Measurements from ENCODE around the gene FNDC1.
A peak's percentile ranks its signal among the peaks of the same experiment; 100 is the strongest.
"Not testable (repeated sequence)": the region's sequence is repeated elsewhere in the genome, so short reads cannot be mapped to it uniquely, and the experiment has no call there.

The FNDC1 gene

DNA sequence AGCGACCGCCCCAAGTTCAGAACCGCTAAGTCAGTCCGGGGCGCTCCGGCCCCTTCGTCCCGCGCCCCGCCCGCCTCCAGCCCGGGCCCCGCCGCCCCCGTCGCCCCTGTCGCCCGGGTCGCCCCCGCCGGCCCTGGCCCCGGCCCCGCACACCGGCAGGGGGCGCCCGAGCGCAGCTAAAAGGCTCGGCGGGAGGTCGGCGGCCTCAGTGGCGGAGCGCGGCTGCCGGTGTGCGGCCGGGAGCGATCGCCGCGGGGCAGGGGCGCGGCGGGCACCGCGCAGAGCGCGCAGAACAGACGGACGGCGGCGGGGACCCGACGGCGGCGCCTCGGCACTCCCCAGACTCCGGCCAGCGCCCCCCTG is at the start of gene FNDC1:
Gene FNDC1 (plus strand): TSS at position 208 of the 363 bp plus-strand sequence. CDS start 197 bp downstream, outside the sequence.
- DNase-seq (ENCODE audit: low spot score): no peak

GRCh38 chr6:159119791-159120190 is 49.4 kb upstream of the FNDC1 start:
- no peak for DNase-seq (ENCODE audit: low spot score)

DNA sequence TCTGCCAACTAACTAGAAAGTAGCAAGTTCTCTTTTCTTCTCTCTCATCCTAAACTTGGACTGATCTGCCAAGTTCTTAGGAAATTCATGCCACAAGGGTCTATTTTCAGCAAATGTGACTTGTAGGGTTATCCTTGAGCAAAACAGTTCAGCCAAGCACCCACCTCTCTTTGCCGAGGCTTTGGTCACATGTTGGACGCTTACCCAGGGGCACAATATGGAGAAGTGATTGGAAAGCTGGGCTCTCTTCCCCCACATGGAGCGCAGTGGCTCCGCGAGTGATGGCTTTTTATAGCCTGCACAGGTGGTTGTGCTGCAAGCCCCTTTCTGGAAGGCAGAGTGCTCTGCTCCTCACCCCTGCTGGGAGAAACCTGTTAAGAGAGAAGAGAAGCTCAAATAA is 47.7 kb upstream of the FNDC1 start:
- no peak for DNase-seq (ENCODE audit: low spot score)

- DNase-seq (ENCODE audit: low spot score): no peak
Observed at GRCh38 chr6:159122453-159122852, 46.7 kb upstream of the FNDC1 start.

- not testable (repeated sequence) for DNase-seq (ENCODE audit: low spot score)
Observed at GRCh38 chr6:159123831-159124230, 45.4 kb upstream of the FNDC1 start.

DNA sequence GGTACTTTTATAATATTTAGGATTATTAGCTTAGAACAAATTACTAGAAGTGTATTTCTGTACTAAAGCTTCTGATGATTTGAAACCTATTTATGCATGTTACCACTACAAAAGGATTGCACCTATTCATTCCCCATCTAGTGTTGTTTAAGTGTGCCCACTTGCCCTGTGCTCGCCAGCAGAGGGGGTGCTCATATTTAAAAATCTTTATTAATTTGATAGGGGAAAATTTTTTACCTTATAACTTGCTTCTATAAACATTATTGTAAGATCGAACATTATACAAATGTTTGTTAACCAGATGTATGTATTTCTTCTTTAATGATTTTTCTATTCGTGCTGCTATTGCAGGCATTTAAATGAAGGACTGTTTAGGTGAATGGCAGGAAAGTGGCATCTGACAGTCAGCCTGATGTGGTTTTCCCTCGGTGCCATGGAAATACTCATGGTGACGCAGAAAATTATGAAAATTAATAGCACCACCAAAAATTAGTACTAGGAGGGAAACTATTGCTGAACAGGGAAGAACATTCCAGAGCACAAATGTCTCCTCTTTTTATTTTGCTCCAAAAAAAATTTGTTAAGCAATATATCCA is 44.1 kb upstream of the FNDC1 start:
- DNase-seq (ENCODE audit: low spot score): no peak

DNA sequence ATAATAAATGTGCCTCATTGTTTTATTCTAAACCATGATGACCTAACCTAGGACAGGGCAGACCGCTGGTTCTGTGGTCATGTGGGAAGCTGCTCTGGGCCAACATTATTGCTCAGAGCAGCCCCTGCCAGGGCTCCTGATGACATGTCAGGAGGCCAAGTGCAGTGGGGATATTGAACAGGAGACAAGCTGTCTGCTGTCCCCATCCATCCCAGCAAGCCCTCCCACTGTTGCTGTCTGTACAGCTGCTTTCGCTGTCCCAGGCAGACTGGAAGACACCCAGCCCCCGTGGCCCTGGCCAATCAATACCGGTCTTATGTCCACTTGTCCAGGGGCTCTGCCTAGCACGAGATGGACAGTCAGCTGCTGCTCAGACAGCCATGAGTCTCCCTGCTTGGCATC is 43.2 kb upstream of the FNDC1 start:
- peak; percentile 12 for DNase-seq (ENCODE audit: low spot score)

- no peak for DNase-seq (ENCODE audit: low spot score)
Observed at GRCh38 chr6:159126590-159126989, 42.6 kb upstream of the FNDC1 start.

DNA sequence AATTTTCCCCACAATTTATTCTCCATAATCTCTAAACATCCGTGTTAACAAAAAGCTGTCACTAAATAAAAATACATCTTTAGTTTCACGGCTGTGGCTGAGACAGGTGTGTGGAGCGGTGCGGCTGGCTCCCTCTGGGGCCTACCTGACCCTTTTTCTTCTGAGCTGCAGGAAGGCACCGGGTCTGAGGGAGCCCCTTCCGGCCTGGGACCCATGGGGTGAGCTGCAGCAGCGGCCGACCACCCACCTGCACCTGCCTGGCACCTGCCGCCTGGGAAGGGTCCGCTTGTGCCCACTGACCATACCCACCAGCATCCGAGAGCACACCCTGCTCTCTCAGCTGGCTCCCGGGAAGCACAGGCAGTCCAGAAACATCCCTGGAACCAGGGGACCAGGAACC is 41.5 kb upstream of the FNDC1 start:
- no peak for DNase-seq (ENCODE audit: low spot score)

GRCh38 chr6:159128978-159129377 is 40.2 kb upstream of the FNDC1 start:
- no peak for DNase-seq (ENCODE audit: low spot score)

GRCh38 chr6:159130846-159131245 is 38.4 kb upstream of the FNDC1 start:
- no peak for DNase-seq (ENCODE audit: low spot score)

DNA sequence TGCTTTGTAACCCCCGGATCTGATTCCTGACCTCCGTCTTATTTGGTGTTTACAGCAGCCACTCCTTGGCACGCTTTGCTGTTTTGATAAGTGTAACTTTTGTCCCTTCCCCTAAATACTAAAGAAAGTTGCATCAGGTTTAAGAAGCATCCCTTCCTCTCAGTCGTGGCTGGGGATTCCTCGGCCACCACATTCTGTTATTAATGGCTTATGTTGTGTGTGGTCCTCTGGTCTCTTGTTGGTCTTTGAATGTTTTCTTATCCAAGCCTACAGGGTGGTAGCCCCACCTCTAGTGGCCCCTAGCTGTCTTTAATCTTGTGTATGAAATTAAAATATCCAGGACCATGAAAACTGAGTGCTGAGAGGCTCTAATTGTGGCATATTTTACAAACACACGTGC is 37.5 kb upstream of the FNDC1 start:
- no peak for DNase-seq (ENCODE audit: low spot score)

DNA sequence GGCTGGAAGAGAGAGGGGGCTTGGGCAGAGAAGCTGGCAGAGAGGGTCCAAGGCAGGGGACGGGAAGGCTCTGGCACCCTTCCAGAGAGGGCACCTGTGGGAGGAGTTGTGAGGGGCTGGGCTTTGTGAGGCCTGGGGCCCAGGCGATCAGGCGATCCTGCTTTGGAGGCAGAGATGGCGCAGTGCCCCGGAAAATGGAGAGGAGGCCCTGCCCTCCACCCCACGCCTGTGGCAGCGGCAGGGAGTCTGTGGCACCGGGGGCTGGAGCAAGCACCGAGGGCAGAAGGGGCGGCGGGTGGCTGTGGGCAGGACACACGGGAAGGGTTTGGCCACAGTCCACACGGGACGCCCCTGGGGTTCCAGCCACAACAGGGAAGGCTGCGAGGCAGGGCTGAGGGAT is 36.5 kb upstream of the FNDC1 start:
- no peak for DNase-seq (ENCODE audit: low spot score)

DNA sequence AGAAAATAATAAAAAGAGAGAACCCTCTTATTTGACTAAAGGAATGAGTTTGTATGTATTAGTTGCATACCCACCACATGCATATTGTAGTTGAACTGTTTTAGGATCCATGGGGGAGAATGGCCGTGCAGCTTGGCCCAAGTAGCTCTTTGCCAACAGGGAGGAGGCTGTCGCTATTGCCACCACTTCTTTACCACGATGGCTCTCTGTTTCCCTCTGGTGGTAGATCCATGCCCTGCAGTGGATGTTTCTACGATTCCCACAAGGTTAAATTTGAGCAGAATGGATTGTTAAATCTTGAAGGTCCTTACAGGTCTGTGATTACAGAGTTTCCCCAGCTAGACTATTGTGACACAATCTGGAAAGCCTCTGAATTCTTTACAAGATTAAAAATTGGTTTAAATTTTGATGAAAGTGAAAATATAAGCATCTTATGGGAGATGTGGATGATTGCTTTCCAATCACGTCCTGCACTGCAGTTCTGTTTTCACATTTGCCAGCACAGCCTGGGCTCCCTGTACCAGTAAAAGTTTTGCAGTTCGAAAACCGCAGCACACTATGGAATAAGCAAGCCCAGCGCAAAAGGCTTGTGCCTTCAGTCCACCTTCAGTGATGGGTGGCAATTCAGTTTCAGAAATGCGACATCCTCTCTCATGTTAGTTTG is 34.4 kb upstream of the FNDC1 start:
- DNase-seq (ENCODE audit: low spot score): peak; percentile 50

GRCh38 chr6:159137676-159138075 is 31.5 kb upstream of the FNDC1 start:
- no peak for DNase-seq (ENCODE audit: low spot score)

GRCh38 chr6:159142531-159142930 is 26.7 kb upstream of the FNDC1 start:
- DNase-seq (ENCODE audit: low spot score): no peak

DNA sequence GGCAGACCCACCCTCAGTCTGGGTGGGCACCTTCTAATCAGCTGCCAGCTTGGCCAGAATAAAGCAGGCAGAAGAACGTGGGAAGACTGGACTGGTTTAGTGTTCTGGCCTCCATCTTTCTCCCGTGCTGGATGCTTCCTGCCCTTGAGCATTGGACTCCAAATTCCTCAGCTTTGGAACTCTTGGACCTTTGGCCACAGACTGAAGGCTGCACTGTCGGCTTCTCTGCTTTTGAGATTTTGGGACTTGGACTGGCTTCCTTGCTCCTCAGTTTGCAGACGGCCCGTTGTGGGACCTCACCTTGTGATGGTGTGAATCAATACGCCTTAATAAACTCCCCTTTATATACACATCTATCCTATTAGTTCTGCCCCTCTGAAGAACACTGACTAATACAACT is 20.6 kb upstream of the FNDC1 start:
- DNase-seq (ENCODE audit: low spot score): no peak

- no peak for DNase-seq (ENCODE audit: low spot score)
Observed at GRCh38 chr6:159149641-159150040, 19.6 kb upstream of the FNDC1 start.

DNA sequence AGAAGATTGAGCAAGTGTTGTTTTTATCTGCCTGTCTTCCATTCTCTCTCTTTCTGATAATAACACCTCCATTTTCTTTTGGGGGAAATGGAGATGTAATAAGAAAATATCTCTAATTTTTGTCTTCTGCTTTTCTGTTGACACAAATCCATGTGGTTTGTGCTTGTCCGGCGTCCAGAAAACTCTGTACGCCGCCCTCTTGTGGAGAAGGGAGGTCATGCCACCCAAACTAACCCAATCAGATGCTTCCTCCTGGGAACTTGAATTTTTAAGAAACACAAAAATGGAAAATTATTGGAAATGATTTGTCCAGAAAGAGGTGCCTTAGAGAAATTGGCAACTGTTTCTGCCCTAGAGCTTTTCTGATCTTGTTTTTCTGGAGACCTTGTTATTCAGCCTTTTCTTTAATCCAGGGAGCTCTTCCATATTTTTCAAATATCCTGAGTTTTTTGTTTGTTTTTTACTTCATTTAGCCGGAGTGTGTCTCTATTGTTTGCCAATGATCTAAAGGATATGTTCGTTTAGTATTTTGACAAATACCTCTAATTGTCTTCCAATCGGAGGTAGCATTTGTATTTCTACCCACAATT is 17.8 kb upstream of the FNDC1 start:
- DNase-seq (ENCODE audit: low spot score): peak; percentile 40

DNA sequence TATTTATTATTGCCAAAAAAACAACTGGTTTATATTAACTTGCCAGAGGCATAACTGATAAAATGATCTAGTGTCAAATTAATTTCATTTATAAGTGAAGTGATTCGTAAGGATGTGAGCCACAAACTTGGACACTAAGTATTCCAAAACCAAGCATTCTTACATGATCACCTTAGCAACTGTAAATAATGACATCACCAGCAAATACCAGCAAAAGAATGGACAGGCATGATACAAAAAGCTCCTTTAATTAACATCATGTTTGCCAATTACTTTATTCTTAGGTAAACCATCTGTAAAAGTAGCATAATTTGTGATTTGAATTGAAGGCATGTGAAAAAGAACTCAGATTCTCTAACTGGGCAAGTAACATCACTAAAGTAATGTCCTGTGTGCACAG is 17.2 kb upstream of the FNDC1 start:
- no peak for DNase-seq (ENCODE audit: low spot score)

GRCh38 chr6:159152782-159153181 is 16.4 kb upstream of the FNDC1 start:
- DNase-seq (ENCODE audit: low spot score): no peak

GRCh38 chr6:159155679-159156078 is 13.5 kb upstream of the FNDC1 start:
- no peak for DNase-seq (ENCODE audit: low spot score)

DNA sequence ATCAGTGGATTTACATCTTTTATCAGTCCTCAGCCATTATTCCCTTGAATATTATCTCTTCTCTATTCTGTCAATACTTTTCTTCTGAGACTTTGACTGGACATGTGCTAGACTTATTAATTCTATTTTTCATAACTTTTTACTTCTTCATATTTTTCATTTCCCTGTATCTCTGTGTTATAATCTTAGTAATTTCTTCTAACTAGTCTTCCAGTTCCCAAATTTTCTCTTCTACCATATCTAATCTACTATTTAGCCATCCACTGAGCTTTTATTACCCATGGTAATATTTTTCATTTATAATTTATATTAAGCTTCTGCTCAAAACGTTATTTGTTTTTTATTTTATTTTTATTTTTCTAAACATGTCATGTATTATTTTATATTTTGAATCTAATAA is 13.1 kb upstream of the FNDC1 start:
- no peak for DNase-seq (ENCODE audit: low spot score)

DNA sequence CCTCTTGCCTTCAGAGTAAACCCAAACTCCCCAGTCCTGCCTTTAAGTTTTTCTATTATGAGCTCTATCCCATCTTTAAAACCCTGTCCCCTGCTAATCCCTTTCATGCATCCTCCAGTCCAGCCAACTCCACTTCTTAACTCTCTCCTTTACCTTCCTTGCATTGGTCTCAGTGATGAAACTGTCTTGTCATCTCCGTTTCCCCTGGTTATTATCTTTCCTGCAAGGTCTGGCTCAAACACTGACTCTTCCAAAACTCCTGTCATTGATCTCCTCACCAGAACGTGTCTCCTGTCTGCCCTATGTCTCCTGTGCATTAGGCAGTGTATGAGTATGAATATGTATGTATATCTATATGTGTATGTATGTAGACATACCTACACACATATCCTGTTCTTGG is 11.8 kb upstream of the FNDC1 start:
- DNase-seq (ENCODE audit: low spot score): no peak
